OCI-LY7 (cell line): ENCODE measurements around the gene ULK3. TPM values are rescaled to one million over a fixed set of nuclear protein-coding genes. Genes with fewer than 3 reads are reported as not detected.

Source experiments
- BruUV-seq: library from RNA; stranded (reverse); fragments of 400-500 nt; replicated peaks from 2 replicates; lab custom pipeline; 2021; lab: Mats Ljungman, UMichigan
- CTCF ChIA-PET: fragments of 300-600 bp; sonication (Branson Sonifier 250); formaldehyde crosslinking; loops from one replicate; lab custom pipeline; 2022; ENCODE audit warnings: antibody characterized with exemption; ENCODE audit not compliant: unreplicated experiment; lab: Charles Lee
- POLR2A ChIA-PET: fragments of 300-600 bp; sonication (Branson Sonifier 250); formaldehyde crosslinking; loops from one replicate; lab custom pipeline; 2022; ENCODE audit warnings: antibody characterized with exemption; lab: Charles Lee
- DNase-seq: peaks from one replicate; pipeline ENCODE4 v3.0.0-alpha.2; 2015; ENCODE audit warnings: low spot score
- H2AFZ ChIP-seq: fragments of 200-600 bp; sonication (generic), shearing (Covaris generic); 2 replicates; pipeline ENCODE4 v1.6.1; 2014; ENCODE audit warnings: mild to moderate bottlenecking, antibody characterized with exemption, low read length, moderate library complexity
- H3K27ac ChIP-seq: fragments of 200-600 bp; sonication (generic); 2 replicates; pipeline ENCODE4 v1.5.1; 2014; ENCODE audit warnings: mixed run types, low read depth, mild to moderate bottlenecking, moderate library complexity, low read length, inconsistent platforms; ENCODE audit not compliant: poor library complexity, severe bottlenecking
- H3K36me3 ChIP-seq: fragments of 200-600 bp; sonication (generic); 2 replicates; pipeline ENCODE4 v1.6.1; 2014; ENCODE audit warnings: mild to moderate bottlenecking, antibody characterized with exemption, low read length, moderate library complexity, mixed read lengths; ENCODE audit not compliant: insufficient read depth
- H3K4me1 ChIP-seq: fragments of 200-600 bp; sonication (generic); 2 replicates; pipeline ENCODE4 v1.5.1; 2014; ENCODE audit warnings: mild to moderate bottlenecking, low read length; ENCODE audit not compliant: insufficient read depth, poor library complexity, severe bottlenecking
- H3K4me2 ChIP-seq: fragments of 200-600 bp; sonication (generic); 2 replicates; pipeline ENCODE4 v1.6.1; 2014; ENCODE audit warnings: mild to moderate bottlenecking, low read length
- H3K4me3 ChIP-seq: fragments of 200-600 bp; sonication (generic); 2 replicates; pipeline ENCODE4 v1.5.1; 2014; ENCODE audit warnings: mild to moderate bottlenecking, low read depth, low read length; ENCODE audit not compliant: poor library complexity, severe bottlenecking
- H3K79me2 ChIP-seq: fragments of 200-600 bp; sonication (generic); 2 replicates; pipeline ENCODE4 v1.6.1; 2016; ENCODE audit warnings: low read depth, mild to moderate bottlenecking, low read length, moderate library complexity, mixed read lengths; ENCODE audit not compliant: insufficient read depth
- H3K9me2 ChIP-seq: fragments of 200-600 bp; sonication (generic); 2 replicates; pipeline ENCODE4 v1.6.1; 2016; ENCODE audit warnings: mild to moderate bottlenecking, low read length, mixed read lengths; ENCODE audit not compliant: insufficient read depth
- H3K9me3 ChIP-seq: fragments of 200-600 bp; sonication (generic); 2 replicates; pipeline ENCODE4 v1.6.1; 2014; ENCODE audit warnings: mild to moderate bottlenecking, mixed run types, low read length, mixed read lengths
- H4K20me1 ChIP-seq: fragments of 200-600 bp; sonication (generic); 2 replicates; pipeline ENCODE4 v1.6.1; 2014; ENCODE audit warnings: mild to moderate bottlenecking, antibody characterized with exemption, low read length, moderate library complexity, mixed read lengths; ENCODE audit not compliant: insufficient read depth
- EZH2phosphoT487 ChIP-seq: fragments of 200-600 bp; sonication (generic); IDR thresholded peaks from 2 replicates; pipeline ENCODE4 v1.6.1; 2018; ENCODE audit warnings: low read depth, borderline replicate concordance, mild to moderate bottlenecking, mixed run types, antibody characterized with exemption, low read length, moderate library complexity, mixed read lengths
- intact Hi-C: fragments of 100-400 bp; cut with micrococcal nuclease; formaldehyde crosslinking; loops from one replicate; pipeline ENCODE4 v1.10.0; 2022; ENCODE audit not compliant: unreplicated experiment
- total RNA-seq, 2 experiments: library from RNA; depleted of rRNA in 1 of 2; stranded (reverse); fragments of >200 nt in 1 of 2; shearing (Covaris generic) in 1 of 2; gene quantifications; 2 replicates each; pipeline ENCODE4 v1.2.3, GENCODE V29; 2014 to 2022
- TF ChIP-seq, protein P1 (sequence below): fragments of 200-600 bp; sonication (generic); conservative IDR thresholded peaks from 2 replicates; pipeline ENCODE4 v1.5.1; 2014; ENCODE audit warnings: mild to moderate bottlenecking, antibody characterized with exemption, low read length, moderate library complexity, mixed read lengths

ULK3 gene
- total RNA-seq, 2 experiments from 2014 or later, result 31.7 to 46.4 TPM

DNA sequence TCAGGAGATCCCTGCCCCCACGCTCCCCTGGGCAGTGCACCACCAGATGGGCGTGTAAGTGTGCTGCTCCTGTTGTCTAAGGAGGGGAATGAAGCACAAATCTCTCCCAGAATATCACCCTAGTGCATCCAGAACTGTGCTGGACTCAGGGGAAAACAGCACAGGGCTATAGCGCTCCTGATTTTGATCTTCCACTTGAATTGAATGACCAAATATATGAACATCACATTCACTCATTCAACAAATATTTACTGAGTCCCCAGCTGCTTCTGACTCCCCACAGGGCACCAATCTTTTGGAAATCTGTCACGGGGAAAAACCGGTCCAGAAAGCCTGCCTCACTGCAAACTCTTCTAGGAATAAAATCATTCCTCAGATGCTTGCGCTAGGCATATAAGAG lies 14.1 kb downstream of the ULK3 start:
- no TSS peak for BruUV-seq
- Histone ChIP-seq H3K79me2 (no peaks in the 10 kb centered on the region), H3K4me2 (no peak overlapping the region), H3K27ac (no peak overlapping the region), H3K36me3 (no peaks in the 10 kb centered on the region), H2AFZ (no peak overlapping the region), H3K4me3 (no peak overlapping the region), H3K4me1 (peaks cover 23% of the 10 kb centered on the region), H3K9me2 (no peaks in the 10 kb centered on the region), H4K20me1 (no peaks in the 10 kb centered on the region), H3K9me3 (no peaks in the 10 kb centered on the region)
- ChIA-PET CTCF (no interaction called here), POLR2A (interaction anchor here (2.9 kb wide), 1 partner anchor 8 kb away, joined by 12 read pairs; no protein-coding TSS in a partner anchor)
- no peak for DNase-seq
- TF ChIP-seq, protein P1, sequence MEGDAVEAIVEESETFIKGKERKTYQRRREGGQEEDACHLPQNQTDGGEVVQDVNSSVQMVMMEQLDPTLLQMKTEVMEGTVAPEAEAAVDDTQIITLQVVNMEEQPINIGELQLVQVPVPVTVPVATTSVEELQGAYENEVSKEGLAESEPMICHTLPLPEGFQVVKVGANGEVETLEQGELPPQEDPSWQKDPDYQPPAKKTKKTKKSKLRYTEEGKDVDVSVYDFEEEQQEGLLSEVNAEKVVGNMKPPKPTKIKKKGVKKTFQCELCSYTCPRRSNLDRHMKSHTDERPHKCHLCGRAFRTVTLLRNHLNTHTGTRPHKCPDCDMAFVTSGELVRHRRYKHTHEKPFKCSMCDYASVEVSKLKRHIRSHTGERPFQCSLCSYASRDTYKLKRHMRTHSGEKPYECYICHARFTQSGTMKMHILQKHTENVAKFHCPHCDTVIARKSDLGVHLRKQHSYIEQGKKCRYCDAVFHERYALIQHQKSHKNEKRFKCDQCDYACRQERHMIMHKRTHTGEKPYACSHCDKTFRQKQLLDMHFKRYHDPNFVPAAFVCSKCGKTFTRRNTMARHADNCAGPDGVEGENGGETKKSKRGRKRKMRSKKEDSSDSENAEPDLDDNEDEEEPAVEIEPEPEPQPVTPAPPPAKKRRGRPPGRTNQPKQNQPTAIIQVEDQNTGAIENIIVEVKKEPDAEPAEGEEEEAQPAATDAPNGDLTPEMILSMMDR, result no peak
- no peak for TF ChIP-seq EZH2phosphoT487
- intact Hi-C loops, result no loop called here

DNA sequence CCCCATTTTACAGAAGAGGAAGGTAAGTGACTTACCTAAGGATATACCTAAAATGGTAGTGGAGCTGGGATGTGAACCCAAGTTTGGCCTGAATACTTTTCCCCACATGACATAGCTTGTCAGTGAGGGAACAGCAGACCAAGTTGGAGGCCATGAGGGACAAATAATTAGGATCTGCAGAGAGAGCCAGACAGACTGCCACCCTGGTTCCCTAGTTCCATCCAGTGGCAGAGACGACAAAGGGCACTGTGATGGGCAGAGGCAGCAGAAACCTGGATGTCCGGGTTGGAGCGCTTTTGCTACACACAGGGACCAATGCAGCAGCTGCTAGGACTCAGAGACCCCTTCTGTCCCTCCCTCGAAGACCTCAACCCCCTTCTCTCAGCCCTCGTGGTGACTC lies 15.3 kb downstream of the ULK3 start:
- Histone ChIP-seq H4K20me1 (no peaks in the 10 kb centered on the region), H2AFZ (no peak overlapping the region), H3K4me1 (peaks cover 18% of the 10 kb centered on the region), H3K4me3 (no peak overlapping the region), H3K9me2 (no peaks in the 10 kb centered on the region), H3K36me3 (no peaks in the 10 kb centered on the region), H3K27ac (no peak overlapping the region), H3K79me2 (no peaks in the 10 kb centered on the region), H3K9me3 (no peaks in the 10 kb centered on the region), H3K4me2 (no peak overlapping the region)
- ChIA-PET CTCF (no interaction called here), POLR2A (no interaction called here)
- BruUV-seq, result no TSS peak
- no peak for TF ChIP-seq EZH2phosphoT487
- TF ChIP-seq, protein P1, result no peak
- intact Hi-C loops, result no loop called here
- DNase-seq, result no peak

DNA sequence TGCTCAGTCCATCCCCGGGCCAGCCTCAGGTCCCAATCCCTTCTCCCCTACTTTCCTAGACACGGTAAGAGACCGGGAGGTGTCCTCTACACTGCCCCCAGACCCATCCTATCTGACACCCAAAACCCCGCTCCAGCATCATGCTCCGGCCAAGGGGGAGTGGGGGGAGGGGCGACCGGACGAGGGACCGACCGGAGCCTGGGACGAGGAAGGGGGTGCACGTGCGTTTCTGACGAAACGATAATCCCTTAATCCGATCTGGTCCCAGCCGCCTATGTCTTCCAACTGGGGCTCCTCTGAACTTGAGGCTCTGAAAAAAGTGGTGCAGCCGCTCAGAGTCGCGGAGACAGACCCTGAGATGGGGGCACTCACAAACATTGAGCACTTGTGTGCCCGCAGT lies 16.0 kb downstream of the ULK3 start:
- no peaks in the 10 kb centered on the region for H3K9me3 ChIP-seq
- no peaks in the 10 kb centered on the region for H3K9me2 ChIP-seq
- CTCF ChIA-PET, result interaction anchor here (0.5 kb wide), 1 partner anchor 15 kb away, joined by 4 read pairs; no protein-coding TSS in a partner anchor
- intact Hi-C loops, result no loop called here
- no peaks in the 10 kb centered on the region for H4K20me1 ChIP-seq
- H3K36me3 ChIP-seq, result no peaks in the 10 kb centered on the region
- DNase-seq, result no peak
- no peak for TF ChIP-seq EZH2phosphoT487
- TF ChIP-seq, protein P1, result no peak
- no peaks in the 10 kb centered on the region for H3K79me2 ChIP-seq
- H3K4me1 ChIP-seq, result peaks cover 20% of the 10 kb centered on the region
- H3K4me3 ChIP-seq, result no peak overlapping the region
- BruUV-seq, result no TSS peak
- H2AFZ ChIP-seq, result no peak overlapping the region
- H3K27ac ChIP-seq, result no peak overlapping the region
- POLR2A ChIA-PET, result no interaction called here
- no peak overlapping the region for H3K4me2 ChIP-seq
